Activated gamma-delta T cell treated with anti-CD3 and anti-CD28 coated beads, Interleukin-2, amount 50 U/mL, for 16 hours (primary cell): ENCODE data around the gene SRRD.
"Not testable (repeated sequence)": the region's sequence is repeated elsewhere in the genome, so short reads cannot be mapped to it uniquely, and the experiment has no call there.

Experiments
- DNase-seq: peaks from one replicate; pipeline ENCODE4 v3.0.0-alpha.2; 2020; ENCODE audit warnings: low read depth

SRRD gene

GRCh38 chr22:26483439-26484359 lies at the start of gene SRRD, which contains the start of gene HPS4:
Gene SRRD (plus strand): TSS chr22:26483877. CDS start chr22:26483891, 14 bp downstream.
Gene HPS4 (minus strand): TSS chr22:26483783. CDS start chr22:26481762, 2,021 bp downstream.
- peak; percentile 88 for DNase-seq

- DNase-seq, result no peak
Measured at GRCh38 chr22:26435327-26436093, 48.2 kb upstream of the SRRD start.

GRCh38 chr22:26436903-26437515 lies 46.7 kb upstream of the SRRD start:
- no peak for DNase-seq

- DNase-seq, result no peak
Measured at GRCh38 chr22:26437694-26438392, 45.8 kb upstream of the SRRD start.

- not testable (repeated sequence) for DNase-seq
Measured at GRCh38 chr22:26438776-26439175, 44.9 kb upstream of the SRRD start.

- DNase-seq, result no peak
Measured at GRCh38 chr22:26439559-26439958, 44.1 kb upstream of the SRRD start.

- DNase-seq, result no peak
Measured at GRCh38 chr22:26442086-26442756, 41.5 kb upstream of the SRRD start.

GRCh38 chr22:26443901-26444690 lies 39.6 kb upstream of the SRRD start:
- no peak for DNase-seq

- no peak for DNase-seq
Measured at GRCh38 chr22:26444777-26445176, 38.9 kb upstream of the SRRD start.

GRCh38 chr22:26445577-26446275 lies 38.0 kb upstream of the SRRD start:
- DNase-seq, result no peak

GRCh38 chr22:26446808-26447515 lies 36.7 kb upstream of the SRRD start:
- no peak for DNase-seq

GRCh38 chr22:26447584-26448329 lies 35.9 kb upstream of the SRRD start:
- DNase-seq, result no peak

- no peak for DNase-seq
Measured at GRCh38 chr22:26448334-26448733, 35.3 kb upstream of the SRRD start.

GRCh38 chr22:26448941-26449340 lies 34.7 kb upstream of the SRRD start:
- DNase-seq, result no peak

- DNase-seq, result no peak
Measured at GRCh38 chr22:26450453-26451185, 33.1 kb upstream of the SRRD start.

GRCh38 chr22:26452236-26453016 lies 31.3 kb upstream of the SRRD start:
- no peak for DNase-seq

GRCh38 chr22:26453216-26453615 lies 30.5 kb upstream of the SRRD start:
- DNase-seq, result no peak
